Uterus (tissue), 2 donors: Measurements from ENCODE around the gene GSS.

ENCODE experiments used
- POLR2A ChIP-seq, 2 donors: fragments of 450-650 bp; IDR thresholded peaks; one replicate each; pipeline ENCODE4 v1.6.1; 2016; ENCODE audit warnings: antibody characterized with exemption in 2 of 2, mild to moderate bottlenecking in 1 of 2, moderate library complexity in 1 of 2
- TF ChIP-seq, protein P1 (sequence below), 4 experiments: fragments of 200-600 bp in 2 of 4; fragments of 450-650 bp in 2 of 4; sonication (generic) in 2 of 4; IDR thresholded peaks; one replicate each; pipeline ENCODE4 v1.5.1; 2016 to 2019; ENCODE audit warnings: antibody characterized with exemption in 4 of 4, mild to moderate bottlenecking in 2 of 4, moderate library complexity in 1 of 4

DNA sequence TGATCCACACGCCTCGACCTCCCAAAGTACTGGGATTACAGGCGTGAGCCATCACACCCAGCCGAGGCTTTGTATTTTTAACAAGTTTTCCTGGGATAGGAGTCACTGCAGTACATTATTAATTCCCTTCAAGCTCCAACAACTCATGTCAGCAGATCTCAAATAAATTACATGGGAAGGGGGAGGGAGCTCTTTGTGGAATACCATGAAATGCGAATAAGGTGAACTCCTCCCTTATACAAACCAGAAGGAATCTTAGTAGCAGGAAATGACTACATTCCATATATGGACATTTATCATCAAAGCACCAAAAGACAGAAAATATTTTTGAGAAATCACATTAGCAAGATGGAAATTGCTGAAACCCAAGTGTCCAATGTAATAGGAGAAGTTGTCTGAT lies 2.9 kb downstream of the GSS start:
- TF ChIP-seq, protein P1, sequence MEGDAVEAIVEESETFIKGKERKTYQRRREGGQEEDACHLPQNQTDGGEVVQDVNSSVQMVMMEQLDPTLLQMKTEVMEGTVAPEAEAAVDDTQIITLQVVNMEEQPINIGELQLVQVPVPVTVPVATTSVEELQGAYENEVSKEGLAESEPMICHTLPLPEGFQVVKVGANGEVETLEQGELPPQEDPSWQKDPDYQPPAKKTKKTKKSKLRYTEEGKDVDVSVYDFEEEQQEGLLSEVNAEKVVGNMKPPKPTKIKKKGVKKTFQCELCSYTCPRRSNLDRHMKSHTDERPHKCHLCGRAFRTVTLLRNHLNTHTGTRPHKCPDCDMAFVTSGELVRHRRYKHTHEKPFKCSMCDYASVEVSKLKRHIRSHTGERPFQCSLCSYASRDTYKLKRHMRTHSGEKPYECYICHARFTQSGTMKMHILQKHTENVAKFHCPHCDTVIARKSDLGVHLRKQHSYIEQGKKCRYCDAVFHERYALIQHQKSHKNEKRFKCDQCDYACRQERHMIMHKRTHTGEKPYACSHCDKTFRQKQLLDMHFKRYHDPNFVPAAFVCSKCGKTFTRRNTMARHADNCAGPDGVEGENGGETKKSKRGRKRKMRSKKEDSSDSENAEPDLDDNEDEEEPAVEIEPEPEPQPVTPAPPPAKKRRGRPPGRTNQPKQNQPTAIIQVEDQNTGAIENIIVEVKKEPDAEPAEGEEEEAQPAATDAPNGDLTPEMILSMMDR (IDR thresholded peaks at IDR 0.05): no peak
- no peak for TF ChIP-seq POLR2A (IDR thresholded peaks at IDR 0.05)
